ENCODE data around the gene COX20.

Gene COX20

GRCh38 chr1:244800821-244801220 lies 34.6 kb upstream of the COX20 start:
- TF ChIP-seq CTCF (IDR thresholded peaks at IDR 0.05; ENCODE audit: poor library complexity, severe bottlenecking) = no peak
- H3K4me1 ChIP-seq (ENCODE audit: insufficient read depth, poor library complexity, severe bottlenecking) = no peaks in the 10 kb centered on the region
- no peak for ATAC-seq (ENCODE audit: low read depth)

GRCh38 chr1:244801246-244801645 lies 34.2 kb upstream of the COX20 start:
- Histone ChIP-seq H3K27ac (ENCODE audit: poor library complexity, severe bottlenecking) (no peak overlapping the region), H3K4me3 (ENCODE audit: severe bottlenecking) (no peak overlapping the region), H3K9me3 (ENCODE audit: severe bottlenecking) (no peaks in the 10 kb centered on the region), H3K27me3 (ENCODE audit: insufficient read depth, poor library complexity, severe bottlenecking) (no peaks in the 10 kb centered on the region), H3K4me1 (ENCODE audit: insufficient read depth, poor library complexity, severe bottlenecking) (no peaks in the 10 kb centered on the region), H3K36me3 (ENCODE audit: low read depth) (no peaks in the 10 kb centered on the region)
- ATAC-seq (ENCODE audit: low read depth) (no peak), DNase-seq (ENCODE audit: low spot score) (no peak)
- TF ChIP-seq CTCF (IDR thresholded peaks at IDR 0.05; ENCODE audit: poor library complexity, severe bottlenecking) = peak; percentile 15

More at GRCh38 chr1:244800821-244801220, 34.6 kb upstream of the COX20 start:
- H3K27me3 ChIP-seq (ENCODE audit: insufficient read depth, poor library complexity, severe bottlenecking) = no peaks in the 10 kb centered on the region
- H3K4me3 ChIP-seq (ENCODE audit: severe bottlenecking) = no peak overlapping the region
- DNase-seq (ENCODE audit: low spot score) = no peak
- no peaks in the 10 kb centered on the region for H3K36me3 ChIP-seq (ENCODE audit: low read depth)
- H3K9me3 ChIP-seq (ENCODE audit: severe bottlenecking) = no peaks in the 10 kb centered on the region
- H3K27ac ChIP-seq (ENCODE audit: poor library complexity, severe bottlenecking) = no peak overlapping the region

DNA sequence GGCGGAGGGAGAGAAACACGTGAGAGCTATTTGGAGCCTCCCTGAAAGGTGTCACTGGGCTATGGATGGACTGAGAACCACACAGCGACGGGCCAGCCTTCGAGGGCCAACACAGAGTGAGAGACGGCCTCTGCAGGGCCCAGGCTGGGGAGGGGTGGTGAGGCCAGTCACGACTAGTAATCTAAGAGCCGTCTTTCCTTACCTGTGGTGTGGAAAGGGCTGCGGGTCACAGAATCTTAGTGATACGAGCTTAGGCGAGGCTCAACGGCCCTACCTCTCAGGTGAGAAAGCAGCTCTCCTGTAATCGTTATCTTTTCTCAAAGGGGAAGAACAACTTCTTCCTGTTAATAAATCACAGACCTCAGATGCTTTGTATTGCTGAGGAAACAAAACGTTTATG lies 33.4 kb upstream of the COX20 start:
- Histone ChIP-seq H3K4me1 (ENCODE audit: insufficient read depth, poor library complexity, severe bottlenecking) (no peaks in the 10 kb centered on the region), H3K36me3 (ENCODE audit: low read depth) (no peaks in the 10 kb centered on the region), H3K9me3 (ENCODE audit: severe bottlenecking) (no peaks in the 10 kb centered on the region), H3K27me3 (ENCODE audit: insufficient read depth, poor library complexity, severe bottlenecking) (no peaks in the 10 kb centered on the region), H3K27ac (ENCODE audit: poor library complexity, severe bottlenecking) (no peak overlapping the region), H3K4me3 (ENCODE audit: severe bottlenecking) (no peak overlapping the region)
- ATAC-seq (ENCODE audit: low read depth) (no peak), DNase-seq (ENCODE audit: low spot score) (no peak)
- no peak for TF ChIP-seq CTCF (IDR thresholded peaks at IDR 0.05; ENCODE audit: poor library complexity, severe bottlenecking)

- no peaks in the 10 kb centered on the region for H3K36me3 ChIP-seq (ENCODE audit: low read depth)
- H3K9me3 ChIP-seq (ENCODE audit: severe bottlenecking) = no peaks in the 10 kb centered on the region
- ATAC-seq (ENCODE audit: low read depth) (no peak), DNase-seq (ENCODE audit: low spot score) (no peak)
- TF ChIP-seq CTCF (IDR thresholded peaks at IDR 0.05; ENCODE audit: poor library complexity, severe bottlenecking) = no peak
- no peaks in the 10 kb centered on the region for H3K4me1 ChIP-seq (ENCODE audit: insufficient read depth, poor library complexity, severe bottlenecking)
- no peak overlapping the region for H3K4me3 ChIP-seq (ENCODE audit: severe bottlenecking)
- H3K27me3 ChIP-seq (ENCODE audit: insufficient read depth, poor library complexity, severe bottlenecking) = no peaks in the 10 kb centered on the region
- no peak overlapping the region for H3K27ac ChIP-seq (ENCODE audit: poor library complexity, severe bottlenecking)
These were observed 32.8 kb upstream of the COX20 start for GRCh38 chr1:244802556-244803239.

DNA sequence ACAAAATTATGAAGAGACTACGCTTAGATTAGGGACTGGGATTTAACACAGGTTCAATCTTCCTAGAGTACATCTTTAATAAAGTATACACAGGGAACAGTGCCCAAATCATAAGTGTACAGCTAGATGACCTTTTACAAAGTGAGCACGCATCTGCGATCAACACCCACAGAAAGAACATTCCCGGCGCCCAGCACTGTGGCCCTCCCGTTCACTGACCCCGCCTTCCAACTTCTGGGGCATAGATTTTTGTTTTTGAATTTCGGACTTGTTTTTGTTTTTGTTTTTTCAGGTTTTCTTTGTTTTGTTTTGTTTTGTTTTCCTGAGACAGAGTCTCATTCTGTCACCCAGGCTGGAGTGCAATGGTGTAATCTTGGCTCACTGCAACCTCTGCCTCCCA lies 30.6 kb upstream of the COX20 start:
- ATAC-seq (ENCODE audit: low read depth) (no peak), DNase-seq (ENCODE audit: low spot score) (no peak)
- TF ChIP-seq CTCF (IDR thresholded peaks at IDR 0.05; ENCODE audit: poor library complexity, severe bottlenecking) = no peak
- Histone ChIP-seq H3K4me3 (ENCODE audit: severe bottlenecking) (no peak overlapping the region), H3K9me3 (ENCODE audit: severe bottlenecking) (no peaks in the 10 kb centered on the region), H3K36me3 (ENCODE audit: low read depth) (no peaks in the 10 kb centered on the region), H3K27ac (ENCODE audit: poor library complexity, severe bottlenecking) (no peak overlapping the region), H3K27me3 (ENCODE audit: insufficient read depth, poor library complexity, severe bottlenecking) (no peaks in the 10 kb centered on the region), H3K4me1 (ENCODE audit: insufficient read depth, poor library complexity, severe bottlenecking) (no peaks in the 10 kb centered on the region)
